Fibroblast of the aortic adventitia (primary cell): ENCODE measurements around the gene TP73. TPM values are rescaled to one million over a fixed set of nuclear protein-coding genes. Genes with fewer than 3 reads are reported as not detected.

Source experiments
- DNase-seq: peaks from one replicate; pipeline ENCODE4 v3.0.0-alpha.2; 2010; ENCODE audit warnings: low read depth
- H3K4me3 ChIP-seq: 2 replicates; pipeline ENCODE4 v1.5.1; 2011; ENCODE audit warnings: low read depth, mild to moderate bottlenecking, control low read depth, low read length, moderate library complexity
- total RNA-seq: library from RNA; depleted of rRNA; stranded (reverse); fragments of >200 nt; gene quantifications from 2 replicates; pipeline ENCODE4 v1.2.3, GENCODE V29; 2012; ENCODE audit warnings: low replicate concordance
- TF ChIP-seq, protein P1 (sequence below): IDR thresholded peaks from 2 replicates; pipeline ENCODE4 v1.5.1; 2011; ENCODE audit warnings: mild to moderate bottlenecking, low read length, control low read depth, inconsistent platforms; ENCODE audit not compliant: insufficient read depth

The TP73 gene
- total RNA-seq, 1 donor: 0.18 TPM

DNA sequence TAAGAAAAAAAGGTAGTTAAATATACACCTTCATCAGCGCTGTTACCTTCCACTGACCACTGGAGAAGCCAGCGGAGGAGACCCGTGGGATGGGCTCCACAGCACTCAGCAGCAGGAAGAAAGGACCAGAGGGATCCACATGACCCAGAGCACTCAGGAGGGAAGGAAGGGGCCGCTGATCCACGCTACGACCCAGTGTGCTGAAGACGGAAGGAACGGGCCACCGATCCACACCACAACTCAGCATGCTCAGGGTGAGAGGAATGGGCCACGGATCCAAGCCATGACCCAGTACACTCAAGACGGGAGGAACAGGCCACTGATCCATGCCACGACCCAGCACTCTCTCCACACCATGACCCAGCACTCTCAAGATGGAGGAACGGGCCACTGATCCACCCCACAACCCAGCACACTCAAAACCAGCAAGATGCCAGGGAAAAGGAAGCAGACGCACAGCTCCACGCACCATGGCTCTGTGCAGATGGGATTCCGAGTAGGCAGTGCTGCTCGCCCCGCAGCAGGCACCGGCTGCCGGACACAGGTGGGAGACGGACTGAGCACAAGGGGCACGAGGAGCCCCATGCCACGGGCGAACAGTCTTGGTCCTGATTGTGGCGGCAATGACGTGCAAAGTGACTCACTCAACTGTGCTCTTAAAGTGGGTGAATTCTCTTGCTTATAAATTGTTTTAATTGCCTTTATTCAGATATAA, 11.1 kb upstream of the TP73 start:
- DNase-seq: no peak
- TF ChIP-seq, protein P1, sequence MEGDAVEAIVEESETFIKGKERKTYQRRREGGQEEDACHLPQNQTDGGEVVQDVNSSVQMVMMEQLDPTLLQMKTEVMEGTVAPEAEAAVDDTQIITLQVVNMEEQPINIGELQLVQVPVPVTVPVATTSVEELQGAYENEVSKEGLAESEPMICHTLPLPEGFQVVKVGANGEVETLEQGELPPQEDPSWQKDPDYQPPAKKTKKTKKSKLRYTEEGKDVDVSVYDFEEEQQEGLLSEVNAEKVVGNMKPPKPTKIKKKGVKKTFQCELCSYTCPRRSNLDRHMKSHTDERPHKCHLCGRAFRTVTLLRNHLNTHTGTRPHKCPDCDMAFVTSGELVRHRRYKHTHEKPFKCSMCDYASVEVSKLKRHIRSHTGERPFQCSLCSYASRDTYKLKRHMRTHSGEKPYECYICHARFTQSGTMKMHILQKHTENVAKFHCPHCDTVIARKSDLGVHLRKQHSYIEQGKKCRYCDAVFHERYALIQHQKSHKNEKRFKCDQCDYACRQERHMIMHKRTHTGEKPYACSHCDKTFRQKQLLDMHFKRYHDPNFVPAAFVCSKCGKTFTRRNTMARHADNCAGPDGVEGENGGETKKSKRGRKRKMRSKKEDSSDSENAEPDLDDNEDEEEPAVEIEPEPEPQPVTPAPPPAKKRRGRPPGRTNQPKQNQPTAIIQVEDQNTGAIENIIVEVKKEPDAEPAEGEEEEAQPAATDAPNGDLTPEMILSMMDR: no peak
- H3K4me3 ChIP-seq: no peak overlapping the region

DNA sequence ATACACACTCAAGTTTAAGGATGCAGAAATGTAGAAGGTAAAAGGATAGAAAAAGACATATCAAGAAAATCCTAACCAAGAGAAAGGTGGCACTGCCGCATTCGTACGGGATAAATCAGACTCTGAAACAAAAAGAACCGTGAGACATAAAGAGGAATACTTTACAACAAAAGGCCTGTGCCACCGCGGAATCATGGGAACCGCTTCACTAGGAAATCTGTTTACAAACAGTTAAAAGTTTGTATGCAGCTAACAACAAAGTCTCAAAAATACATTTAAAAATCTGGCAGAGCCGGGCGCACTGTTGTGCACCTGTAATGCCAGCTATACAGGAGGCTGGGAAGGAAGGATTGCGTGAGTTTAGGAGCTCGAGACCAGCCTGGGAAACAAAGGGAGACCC, 10.5 kb upstream of the TP73 start:
- TF ChIP-seq, protein P1: no peak
- DNase-seq: no peak
- H3K4me3 ChIP-seq: no peak overlapping the region

DNA sequence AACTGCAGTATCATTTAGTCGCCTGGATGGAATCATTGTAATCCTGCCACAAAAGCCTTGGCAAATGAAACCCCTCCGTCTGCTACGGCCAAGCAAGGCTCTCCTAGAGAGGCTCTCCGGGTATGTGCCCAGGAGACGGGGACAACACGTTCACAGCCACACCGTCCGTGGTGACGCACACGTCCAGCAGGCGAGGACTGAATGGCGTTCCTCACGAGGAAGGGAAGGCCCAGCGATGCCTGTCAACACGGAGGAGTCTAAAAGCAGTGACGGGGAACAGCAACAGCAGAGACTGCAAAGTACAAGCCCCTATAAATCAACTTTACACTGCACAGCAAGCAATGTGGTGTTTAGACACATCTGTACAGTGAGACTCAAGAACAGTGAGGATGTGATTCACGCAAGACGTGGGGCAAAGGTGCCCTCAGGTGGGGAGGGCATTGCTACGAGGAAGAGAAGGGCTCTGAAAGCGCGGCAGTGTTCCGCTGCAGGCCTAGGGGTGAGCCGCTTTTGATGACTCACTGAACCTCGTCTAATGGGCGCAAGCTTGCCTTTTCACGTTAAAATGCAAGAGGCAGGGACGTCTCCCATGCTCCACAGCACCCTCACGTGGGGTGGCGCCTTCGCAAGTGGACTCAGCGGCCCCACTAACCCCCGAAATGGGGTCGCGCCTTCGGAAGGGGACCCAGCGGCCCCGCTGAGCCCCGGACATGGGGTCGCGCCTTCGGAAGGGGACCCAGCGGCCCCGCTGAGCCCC, 9.2 kb upstream of the TP73 start:
- DNase-seq: no peak

DNA sequence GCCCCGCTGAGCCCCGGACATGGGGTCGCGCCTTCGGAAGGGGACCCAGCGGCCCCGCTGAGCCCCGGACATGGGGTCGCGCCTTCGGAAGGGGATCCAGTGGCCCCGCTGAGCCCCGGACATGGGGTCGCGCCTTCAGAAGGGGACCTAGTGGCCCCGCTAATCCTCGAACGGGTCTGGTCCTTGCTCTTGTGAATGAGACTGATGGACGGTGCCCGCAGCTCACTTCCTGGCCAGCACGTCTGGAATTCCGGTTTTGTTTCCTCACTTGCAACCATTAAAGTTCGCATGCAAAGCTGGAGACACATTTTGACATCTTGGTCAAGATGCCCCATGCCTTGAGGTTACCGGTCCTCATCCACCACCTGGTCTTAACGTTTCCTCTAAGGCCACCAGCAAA, 8.0 kb upstream of the TP73 start:
- TF ChIP-seq, protein P1: no peak
- no peak for DNase-seq
- no peak overlapping the region for H3K4me3 ChIP-seq

More for the DNA sequence above, 9.2 kb upstream of the TP73 start:
- TF ChIP-seq, protein P1: no peak
- no peak overlapping the region for H3K4me3 ChIP-seq

DNA sequence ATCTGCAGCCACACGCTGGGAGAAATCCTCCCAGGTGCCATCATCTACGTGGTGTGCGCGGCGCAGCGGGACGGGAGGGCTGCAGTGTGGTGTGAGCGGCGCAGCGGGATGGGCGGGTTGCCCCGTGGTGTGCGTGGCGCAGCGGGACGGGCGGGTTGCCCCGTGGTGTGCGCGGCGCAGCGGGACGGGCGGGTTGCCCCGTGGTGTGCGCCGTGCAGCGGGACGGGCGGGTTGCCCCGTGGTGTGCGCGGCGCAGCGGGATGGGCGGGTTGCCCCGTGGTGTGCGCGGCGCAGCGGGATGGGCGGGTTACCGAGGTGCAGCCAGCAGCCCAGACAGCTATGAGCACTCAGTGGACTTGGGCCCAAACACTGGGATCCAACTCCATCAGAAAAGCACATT, 7.1 kb upstream of the TP73 start:
- TF ChIP-seq, protein P1: no peak
- H3K4me3 ChIP-seq: no peak overlapping the region
- no peak for DNase-seq

DNA sequence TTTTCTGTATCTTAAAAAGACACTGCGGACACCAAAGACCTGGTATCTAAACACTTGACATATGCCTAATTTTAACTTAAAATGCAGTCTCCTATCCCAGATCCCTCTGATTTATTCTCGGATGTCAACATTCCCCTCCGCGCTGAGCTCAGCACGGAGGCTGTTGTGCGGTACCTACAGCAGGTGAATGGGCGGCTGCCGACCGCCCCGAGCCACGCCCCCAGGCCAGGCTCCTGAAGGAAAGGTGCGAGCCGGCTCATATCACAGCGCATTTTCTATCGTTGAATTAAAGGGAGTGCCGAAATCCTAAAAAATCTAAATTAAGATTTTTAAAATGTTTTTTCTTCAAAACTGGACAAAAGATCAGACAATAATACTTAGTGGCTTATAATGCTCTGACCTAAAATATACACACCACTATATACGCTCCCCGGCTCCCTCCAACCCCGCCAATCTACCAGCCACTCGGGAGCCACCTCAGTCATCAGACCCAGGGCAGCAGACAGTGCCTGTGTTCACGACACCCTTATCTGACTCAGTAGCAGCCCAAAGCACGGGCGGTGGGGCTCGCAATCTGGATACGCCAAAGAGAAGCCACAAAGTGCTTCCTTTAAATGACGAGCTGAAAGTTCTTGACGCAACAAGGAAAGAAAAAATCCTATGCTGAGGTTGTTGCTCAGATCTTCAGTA, 6.5 kb upstream of the TP73 start:
- TF ChIP-seq, protein P1: no peak

More for the DNA sequence above, 6.5 kb upstream of the TP73 start:
- H3K4me3 ChIP-seq: no peak overlapping the region
- DNase-seq: no peak
